PC-3 (cell line): Measurements from ENCODE around the gene ALDOA.
"Not testable (repeated sequence)": the region's sequence is repeated elsewhere in the genome, so short reads cannot be mapped to it uniquely, and the experiment has no call there.

Source experiments
- CTCF ChIP-seq: fragments of 300-600 bp; sonication (generic); conservative IDR thresholded peaks from 2 replicates; pipeline ENCODE4 v1.5.1; 2017; ENCODE audit warnings: antibody characterized with exemption, low read depth, mild to moderate bottlenecking, low read length
- EZH2 ChIP-seq: fragments of 300-600 bp; sonication (generic); IDR thresholded peaks from one replicate; pipeline ENCODE4 v1.6.1; 2017; ENCODE audit warnings: antibody characterized with exemption, mild to moderate bottlenecking, low read length; ENCODE audit not compliant: unreplicated experiment
- EZH2phosphoT487 ChIP-seq: fragments of 300-600 bp; sonication (generic); IDR thresholded peaks from 2 replicates; pipeline ENCODE4 v1.6.1; 2018; ENCODE audit warnings: mild to moderate bottlenecking, antibody characterized with exemption, low read length, borderline replicate concordance

- TF ChIP-seq CTCF, EZH2, EZH2phosphoT487: not testable (repeated sequence)
Observed at GRCh38 chr16:30040690-30041089, 24.9 kb upstream of the ALDOA start.
